GM10847 (cell line): ENCODE data around the gene DIMT1.

Experiments
- POLR2A ChIP-seq: IDR thresholded peaks from 2 replicates; pipeline ENCODE4 v1.6.1; 2011; ENCODE audit not compliant: insufficient read length; ENCODE audit errors: extremely low read depth

The DIMT1 gene

DNA sequence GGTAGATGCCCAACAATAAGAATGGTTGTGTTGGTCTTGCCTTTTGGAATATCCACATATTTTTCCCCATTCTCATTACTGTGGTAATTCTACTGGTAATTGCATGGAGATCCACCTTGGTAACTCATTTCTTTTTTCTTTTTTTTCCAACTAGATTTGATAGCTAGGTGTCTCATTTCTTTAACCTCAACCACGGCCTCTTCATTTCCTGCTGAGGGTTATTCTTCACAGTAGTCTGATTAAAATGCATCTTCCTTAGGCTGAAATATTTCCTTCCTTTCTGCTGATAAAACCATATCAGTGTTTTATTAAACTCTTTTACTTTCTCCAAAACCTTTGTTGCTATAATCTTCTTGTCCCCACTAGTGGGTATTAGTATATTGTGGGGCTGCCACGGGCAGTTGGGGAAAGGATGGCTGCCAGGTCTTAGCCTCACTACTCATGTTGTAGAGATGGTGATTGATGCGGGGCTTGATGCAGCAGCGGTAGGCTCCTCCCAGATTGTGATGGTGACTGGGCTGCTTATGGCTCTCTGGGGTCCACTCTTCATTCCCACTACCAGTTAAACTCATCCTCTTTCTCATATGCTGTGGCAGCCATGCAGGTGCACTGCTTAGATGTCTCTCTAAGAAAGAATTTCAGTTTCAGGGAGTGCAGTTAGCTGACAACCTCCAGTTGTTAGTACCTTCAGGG lies 61.8 kb downstream of the DIMT1 start:
- TF ChIP-seq POLR2A, result no peak

DNA sequence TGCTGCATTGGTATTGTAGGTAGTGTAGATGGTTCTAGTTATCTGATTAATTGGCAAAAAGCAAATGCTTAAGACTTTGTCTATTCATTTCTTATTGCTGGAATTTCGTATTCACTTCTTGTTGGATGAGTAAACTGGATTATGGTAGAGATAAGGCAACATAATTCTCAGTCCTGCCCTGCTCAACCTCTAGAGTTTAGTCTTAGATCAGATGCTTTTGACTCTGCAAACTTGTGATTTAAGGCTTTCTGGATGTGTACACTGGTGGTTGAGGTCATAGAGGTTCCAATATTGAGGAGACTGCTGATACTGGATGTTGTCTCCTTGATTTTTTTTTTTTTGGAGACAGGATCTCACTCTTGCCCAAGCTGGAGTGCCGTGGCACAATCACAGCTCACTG lies 62.7 kb downstream of the DIMT1 start:
- TF ChIP-seq POLR2A, result no peak

DNA sequence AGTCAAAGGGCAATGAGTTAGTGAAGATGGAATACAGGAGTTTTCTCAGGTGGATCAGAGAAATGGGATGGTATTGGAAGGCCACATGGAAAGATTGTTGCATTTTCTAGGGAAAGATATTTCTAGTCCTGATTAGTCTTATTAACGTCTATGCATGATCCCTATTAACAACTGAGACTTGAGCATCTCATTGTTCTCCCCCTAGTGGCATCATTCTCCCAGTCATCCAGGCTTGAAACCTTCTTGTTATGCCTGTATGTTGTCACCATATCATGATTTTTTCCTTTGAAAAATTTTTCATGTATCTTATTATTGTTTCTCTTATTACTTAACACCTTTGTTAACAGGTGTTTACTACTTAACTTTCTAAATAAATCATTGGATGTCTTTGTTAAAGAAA lies 63.3 kb downstream of the DIMT1 start:
- no peak for TF ChIP-seq POLR2A
